ENCODE data around the gene AFP.

Gene AFP

DNA sequence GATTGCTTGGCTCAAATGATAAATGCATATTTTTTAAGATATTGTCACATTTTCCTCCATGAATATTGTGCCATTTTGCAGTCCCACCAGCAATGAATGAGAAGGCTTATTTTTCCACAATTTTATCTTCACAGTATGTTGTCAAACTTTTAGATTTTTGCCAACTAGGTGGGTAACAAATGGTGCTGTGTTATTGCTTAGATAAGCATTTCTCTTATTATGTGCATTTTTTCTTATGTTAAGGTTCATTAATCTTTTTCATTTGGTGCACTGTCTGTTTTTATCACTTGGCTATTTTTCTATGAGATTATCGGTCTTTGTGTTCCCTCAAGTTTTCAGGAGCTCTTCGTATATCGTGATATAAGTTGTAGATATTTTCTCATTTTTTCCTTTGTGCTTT is 32.1 kb downstream of the AFP start:
- DNase-seq, result no peak

DNA sequence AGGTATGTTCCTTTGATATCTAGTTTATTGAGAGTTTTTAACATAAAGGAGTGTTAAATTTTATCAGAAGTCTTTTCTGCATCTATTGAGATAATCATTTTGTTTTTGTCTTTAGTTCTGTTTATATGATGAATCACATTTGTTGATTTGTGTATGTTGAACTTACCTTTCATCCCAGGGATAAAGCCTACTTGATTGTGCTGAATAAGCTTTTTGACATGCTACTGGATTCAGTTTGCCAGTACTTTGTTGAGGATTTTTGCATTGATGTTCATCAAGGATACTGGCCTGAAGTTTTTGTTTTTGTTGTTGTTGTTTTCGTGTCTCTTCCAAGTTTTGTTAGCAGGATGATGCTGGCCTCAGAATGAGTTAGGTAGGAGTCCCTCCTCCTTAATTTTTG is 34.7 kb downstream of the AFP start:
- no peak for DNase-seq

DNA sequence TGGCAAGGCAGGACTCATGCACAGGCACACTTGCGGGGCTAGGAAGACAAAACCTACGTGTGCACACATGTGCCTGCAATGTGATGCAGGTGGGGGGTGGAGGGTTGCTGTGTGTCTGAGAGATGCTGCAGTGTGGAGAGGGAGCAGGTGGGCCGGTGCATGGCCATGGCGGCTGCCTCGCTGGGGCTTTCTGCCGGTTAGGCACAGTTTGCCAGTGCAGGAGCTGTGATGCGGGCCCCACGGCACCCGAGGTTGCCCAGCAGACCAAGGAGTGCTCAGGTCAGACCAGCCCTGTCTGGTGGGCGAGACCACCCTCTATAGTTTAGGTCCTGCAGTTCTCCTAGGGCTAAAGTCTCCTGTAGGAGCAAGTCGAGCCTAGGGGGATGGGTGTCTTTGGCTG is 41.2 kb downstream of the AFP start:
- no peak for DNase-seq

DNA sequence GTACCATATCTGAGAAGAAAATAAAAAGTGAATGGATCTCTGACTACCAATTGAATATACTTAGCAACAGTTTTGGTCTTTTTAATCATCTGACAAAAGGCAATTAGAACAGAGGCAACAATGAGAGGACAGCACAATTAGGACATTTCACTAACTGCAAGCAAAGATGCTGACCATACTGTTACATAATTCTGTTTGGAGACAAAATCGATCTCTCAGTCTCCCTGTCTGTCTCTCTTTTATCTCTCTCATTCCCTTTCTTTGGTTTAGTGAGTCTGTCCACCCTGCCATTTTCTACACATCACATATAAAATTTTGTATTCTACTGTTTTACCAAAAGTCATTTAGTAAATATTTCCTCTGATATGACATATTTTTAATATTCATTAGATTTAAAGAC is 43.3 kb downstream of the AFP start:
- DNase-seq, result no peak

DNA sequence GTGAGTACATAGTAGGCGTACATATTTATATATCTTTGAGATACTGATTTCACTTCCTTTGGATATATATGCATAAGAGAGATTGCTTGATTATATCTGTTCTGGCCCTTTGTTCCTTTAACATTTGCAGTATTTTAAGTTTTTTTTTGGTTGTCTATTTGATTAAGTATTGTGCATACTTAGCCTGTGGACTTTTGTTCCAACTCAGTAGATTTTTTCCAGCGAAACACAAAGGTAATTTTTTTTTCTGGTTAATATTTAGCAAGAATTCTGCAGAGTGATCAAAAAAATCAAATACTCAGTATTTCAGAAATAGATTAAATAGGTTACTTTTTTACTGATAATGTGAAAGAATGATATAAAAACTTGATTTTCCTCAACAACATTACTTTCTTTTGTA is 45.3 kb downstream of the AFP start, which contains the start of gene AFM:
AFM (plus strand) TSS at position 388 of the 400 bp plus-strand sequence. CDS start 31 bp downstream, outside the sequence.
- no peak for DNase-seq

DNA sequence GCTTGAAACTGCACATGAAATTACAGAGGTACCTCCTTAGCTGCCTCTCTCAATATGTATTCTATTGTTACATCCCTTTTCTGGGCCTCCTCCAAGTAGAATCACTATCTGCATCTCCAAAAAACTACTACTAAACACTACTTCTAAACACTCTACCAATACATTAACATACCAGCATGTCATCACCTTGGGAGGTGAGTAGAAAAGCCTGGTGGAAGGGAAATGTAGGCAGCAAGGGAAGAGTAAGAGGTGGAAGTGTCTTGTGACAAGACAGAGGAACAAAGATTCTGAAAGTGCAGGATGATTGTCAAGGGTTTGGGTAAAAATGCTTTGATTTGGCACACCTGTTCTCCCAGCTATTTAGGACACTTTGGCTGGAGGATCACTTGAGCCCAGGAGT is 49.1 kb downstream of the AFP start:
- no peak for DNase-seq

DNA sequence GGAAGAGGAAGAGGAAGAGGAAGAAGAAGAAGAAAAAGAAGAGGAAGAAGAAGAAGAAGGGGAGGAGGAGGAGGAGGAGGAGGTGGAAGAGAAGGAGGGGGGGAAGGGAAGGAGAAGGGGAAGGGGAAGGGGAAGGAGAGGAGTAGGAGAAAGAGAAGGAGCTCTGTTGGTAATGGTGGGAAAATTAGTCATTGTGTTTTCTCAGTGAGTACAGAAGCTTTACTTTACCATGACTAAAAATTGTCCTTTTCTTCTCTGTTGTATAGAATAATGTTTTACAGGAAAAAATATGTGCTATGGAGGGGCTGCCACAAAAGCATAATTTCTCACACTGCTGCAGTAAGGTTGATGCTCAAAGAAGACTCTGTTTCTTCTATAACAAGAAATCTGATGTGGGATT is 49.6 kb downstream of the AFP start:
- no peak for DNase-seq

DNA sequence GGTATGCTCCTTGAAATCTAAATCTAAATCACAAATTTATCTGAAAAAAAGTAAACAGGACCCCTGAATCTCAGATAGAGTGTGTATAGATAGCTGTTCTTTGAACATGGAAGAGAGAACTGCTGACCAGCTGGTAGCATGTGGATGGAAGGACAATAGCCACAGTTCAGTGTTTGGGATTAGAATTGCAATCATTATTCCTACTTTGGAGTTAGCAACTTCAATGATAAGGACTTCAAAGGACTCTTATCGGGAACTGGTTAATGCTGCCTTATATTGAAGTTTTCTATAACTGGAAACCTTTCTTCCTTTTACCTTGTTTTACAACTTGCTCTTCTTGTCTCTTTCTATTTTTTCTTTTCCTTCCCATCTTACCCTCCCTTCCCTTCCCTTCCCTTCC is 50.5 kb downstream of the AFP start:
- DNase-seq, result no peak

DNA sequence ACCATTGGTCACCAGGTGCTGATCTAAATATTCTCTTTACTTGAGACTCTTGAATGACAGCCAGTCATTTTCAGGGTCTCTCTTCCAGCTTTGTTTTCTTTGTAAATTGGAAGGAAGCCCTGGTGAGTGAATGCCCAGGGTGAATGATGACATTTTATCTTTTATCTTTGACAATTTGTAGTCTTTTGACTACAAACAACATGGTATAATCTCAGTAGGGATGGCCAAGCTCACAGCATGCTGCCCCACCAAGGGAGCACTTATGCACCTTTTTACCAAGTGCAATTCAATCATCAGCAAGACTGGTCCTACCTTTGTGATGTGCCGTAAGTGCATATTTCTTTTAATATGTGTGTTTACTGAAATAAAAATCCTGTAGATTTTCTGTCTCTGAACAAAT is 51.2 kb downstream of the AFP start:
- no peak for DNase-seq

DNA sequence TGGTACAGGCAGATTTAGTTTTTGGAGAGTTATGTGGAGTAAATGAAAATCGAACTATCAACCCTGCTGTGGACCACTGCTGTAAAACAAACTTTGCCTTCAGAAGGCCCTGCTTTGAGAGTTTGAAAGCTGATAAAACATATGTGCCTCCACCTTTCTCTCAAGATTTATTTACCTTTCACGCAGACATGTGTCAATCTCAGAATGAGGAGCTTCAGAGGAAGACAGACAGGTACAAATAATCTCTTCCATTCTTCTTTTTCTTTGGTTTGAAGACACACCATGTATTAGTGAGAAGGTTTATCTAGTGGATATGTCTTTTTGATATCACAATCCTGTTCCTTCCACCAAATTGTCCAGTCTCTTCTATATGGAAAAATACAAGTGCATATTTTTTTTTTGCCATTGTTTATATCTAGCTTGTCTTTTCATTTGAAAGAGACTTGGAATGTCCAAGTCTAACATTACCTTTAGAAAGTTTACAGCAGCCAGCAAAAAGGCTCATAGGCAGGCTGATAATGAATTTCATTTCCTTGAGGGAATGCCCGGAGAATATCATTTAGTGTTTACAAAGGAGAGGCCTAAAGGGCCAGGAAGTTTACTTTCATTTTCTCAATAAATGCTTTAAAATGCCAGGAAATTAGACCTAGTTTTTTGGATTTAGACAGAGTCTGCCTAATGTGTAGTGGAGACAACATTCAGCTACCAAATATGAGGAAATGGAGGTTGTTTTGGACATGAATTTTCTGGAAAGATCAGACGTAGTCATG is 64.2 kb downstream of the AFP start:
- DNase-seq, result no peak

DNA sequence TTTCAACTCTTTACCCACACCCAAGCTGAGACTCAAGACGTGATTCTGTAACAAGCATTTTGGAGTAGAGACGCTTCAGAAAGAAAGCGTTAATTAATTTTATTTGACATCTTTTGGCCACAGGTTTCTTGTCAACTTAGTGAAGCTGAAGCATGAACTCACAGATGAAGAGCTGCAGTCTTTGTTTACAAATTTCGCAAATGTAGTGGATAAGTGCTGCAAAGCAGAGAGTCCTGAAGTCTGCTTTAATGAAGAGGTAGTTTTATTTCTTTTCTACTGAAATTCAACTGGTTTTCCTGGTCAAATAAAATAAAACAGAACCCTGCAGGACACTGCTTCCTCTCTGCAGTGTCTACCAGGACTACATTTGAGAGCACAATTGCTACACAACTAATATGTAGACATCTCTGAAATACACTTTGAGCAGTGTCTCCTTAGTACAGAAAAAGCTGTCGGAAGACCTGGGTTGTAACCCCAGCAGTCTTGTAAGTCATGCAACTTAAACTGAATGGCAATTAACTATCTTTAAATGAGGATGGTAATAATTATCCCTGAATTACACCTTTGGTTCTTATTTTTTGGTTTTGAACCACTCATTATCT is 65.7 kb downstream of the AFP start:
- no peak for DNase-seq

DNA sequence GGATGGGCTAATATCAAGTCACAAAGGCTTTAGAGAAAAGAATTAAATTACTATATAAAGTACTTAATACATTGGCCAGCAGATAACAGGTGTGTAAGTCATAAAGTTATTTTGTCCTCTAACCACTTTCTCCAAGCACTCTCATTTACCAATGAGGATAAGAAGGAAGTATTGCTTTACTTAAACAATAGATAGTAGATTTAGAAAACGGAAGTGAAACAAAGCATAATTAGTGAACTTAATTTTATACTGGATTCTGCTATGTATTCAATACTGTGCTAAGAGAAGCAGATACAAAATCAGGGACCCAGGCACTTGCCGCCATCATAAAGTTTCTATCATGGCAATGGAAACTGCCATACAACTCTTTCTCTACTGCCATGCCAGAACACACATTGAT is 69.5 kb downstream of the AFP start:
- no peak for DNase-seq
